Activated CD4-positive, CD25-positive, alpha-beta regulatory T cell (primary cell): ENCODE results near the gene LGSN.
"Not testable (repeated sequence)": the region's sequence is repeated elsewhere in the genome, so short reads cannot be mapped to it uniquely, and the experiment has no call there.

Source experiments
- DNase-seq, 4 experiments: peaks; one replicate each; lab custom pipeline; 2025; lab: John Stamatoyannopoulos, UW

The LGSN gene

DNA sequence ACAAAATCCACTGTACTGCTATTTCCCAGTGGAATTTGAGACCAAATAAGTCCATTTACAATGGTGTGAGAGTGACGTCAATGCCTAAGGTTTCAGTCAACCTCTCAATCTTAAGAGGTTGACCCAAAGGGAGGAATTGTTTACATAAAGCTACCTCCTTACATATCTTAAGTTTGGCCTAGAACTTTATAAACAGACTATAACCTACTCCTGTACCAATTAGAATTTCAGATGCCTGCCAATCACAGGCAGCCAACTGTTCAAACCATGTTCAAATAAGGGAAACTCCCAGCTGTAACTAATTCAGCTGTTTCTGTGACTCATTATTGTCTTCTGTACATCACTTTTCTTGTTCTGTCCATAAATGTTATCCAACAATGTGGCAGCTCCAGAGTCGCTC lies 14.5 kb downstream of the LGSN start:
- DNase-seq: no peak

DNA sequence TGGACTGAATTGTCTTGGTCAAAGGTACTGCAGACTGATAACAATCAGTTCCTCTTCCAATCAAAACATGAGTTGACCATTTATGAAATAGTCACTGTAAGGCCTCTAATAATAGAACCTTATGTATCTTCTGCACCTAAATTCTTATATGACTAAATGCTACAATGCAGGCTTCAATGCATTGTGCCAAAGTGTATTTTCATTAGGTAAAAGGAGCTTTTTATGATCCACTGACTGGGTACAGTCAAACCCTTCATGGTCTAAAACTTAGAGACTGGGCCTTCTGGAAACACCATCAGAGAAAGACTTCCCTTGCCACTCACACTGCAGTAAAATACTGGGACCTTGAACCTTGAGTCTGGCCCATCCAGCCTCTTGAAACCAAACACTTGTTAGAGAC lies 16.3 kb downstream of the LGSN start:
- DNase-seq: no peak

DNA sequence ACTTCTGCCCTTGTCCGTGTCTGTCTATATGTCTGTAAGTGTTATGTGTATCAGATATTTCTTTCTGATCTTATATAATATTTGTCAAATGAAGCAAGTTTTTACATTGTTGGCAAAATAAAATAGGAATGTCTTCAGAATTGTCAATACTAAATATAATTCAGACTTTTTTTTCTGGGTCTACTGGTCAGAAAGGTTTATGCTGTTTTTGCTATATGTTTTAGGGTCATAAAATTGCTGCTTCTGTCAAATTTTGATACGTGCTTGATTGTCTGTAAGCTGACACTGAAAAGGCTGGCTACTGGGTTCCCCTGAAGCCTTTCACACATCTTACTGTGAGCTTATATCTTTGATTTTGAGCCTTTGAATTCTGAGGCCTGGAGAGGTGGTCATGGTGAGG lies 20.1 kb downstream of the LGSN start:
- DNase-seq: no peak

DNA sequence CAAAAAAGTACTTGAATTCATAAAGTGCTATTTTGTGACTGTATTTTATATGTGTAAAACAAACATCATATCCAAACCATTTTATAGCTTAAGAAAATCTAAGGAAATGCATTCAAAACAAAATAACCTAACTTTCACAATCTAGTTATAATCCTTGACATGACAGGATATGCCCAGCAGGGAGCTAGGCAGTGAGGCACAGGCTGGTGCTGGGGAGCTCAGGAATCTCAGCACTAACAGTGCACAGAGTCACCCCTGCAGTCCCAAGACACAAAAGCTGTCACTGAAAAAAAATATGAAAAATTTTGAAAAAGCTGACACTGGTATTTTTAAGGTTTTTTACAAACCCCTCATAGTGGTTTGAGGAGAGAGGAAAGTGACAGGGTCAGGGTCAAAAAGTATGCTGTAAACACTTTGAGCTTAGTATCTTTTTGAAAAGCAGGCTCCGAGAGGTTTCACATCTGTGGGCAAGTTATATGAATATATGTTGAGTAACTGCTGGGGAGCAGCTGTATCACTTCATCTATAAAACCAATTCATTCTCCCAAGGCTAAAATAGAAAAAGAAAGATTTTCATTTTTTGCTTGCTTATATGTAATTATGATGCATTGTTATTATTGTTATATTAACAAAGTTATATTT lies 24.1 kb downstream of the LGSN start:
- DNase-seq: no peak

DNA sequence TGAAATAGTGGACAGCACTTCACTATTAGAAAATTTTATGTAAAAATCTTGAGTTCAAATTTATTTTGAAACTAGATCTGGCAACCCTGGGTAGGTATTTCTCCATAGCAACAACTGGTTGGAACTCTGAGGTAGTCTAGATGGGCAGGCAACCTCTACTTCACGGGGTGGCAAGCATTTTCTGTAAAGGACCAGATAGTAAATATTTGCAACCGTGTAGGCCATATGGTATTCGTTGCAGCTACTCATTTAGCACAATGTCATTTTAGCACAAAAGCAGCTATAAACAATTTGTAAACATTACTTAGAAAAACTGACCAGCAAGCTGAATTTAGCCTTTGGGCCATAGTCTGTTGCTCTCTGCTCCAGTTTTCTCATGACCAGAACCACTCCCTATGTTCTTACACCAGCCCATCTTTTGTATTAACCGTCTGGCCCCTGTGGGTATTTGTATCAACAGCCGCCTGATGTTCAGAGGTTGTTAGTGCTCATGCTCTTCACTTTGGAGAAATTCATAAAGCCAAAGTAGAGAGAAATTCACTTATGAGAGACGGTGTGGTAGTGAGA lies 29.2 kb downstream of the LGSN start:
- no peak for DNase-seq

DNA sequence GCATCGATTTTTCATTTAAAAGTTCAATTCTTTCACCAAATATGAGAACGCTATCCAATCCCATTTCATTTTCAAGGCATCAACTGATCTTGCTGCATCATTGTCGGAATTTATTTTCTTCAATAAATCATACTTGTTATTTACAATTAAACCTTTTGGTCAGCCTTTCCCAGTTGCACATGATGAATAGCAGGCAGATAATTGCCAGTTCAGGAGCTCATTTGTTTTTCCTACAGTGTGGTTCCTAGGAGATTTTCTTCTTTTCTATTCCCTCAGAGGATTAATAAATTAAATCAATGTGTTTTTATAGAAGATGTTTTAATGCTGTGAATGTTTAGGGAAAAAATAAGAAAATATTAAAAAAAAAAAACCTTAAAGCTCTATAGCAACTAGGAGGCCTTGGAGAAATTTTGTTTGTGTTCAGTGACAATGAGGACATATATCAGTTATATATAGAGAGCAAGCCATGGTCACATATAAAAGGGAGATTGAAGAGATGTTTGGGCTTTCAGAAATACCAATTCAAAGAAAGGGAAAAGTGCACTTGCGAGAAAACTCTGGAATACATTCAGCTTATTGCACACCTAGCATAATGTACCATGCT lies 30.4 kb downstream of the LGSN start:
- no peak for DNase-seq

DNA sequence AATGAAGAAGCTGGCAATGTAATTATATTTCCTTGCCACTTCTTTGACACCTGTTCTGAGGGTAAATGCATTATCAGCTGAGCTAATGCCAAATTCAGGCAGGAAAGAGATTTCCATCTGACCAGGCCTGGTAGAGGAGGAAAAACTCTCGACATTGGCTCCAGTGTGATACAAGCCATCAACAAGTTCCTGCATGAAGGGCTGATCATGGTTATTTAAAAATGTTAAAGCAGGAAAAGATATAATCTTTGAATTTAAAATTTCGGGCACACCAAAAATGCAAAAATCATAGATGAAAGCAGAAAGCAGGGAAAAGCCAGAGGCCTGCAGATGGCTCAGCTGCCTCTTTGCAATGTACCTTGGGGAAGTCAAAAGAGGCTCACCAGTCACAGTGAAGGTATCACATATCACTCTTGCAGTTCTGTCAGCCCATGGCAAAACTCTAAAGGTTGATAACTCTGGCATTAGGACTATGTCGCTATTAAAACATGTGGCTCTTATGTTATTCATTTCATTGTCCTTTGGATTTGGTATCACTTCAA lies 39.1 kb downstream of the LGSN start:
- no peak for DNase-seq

DNA sequence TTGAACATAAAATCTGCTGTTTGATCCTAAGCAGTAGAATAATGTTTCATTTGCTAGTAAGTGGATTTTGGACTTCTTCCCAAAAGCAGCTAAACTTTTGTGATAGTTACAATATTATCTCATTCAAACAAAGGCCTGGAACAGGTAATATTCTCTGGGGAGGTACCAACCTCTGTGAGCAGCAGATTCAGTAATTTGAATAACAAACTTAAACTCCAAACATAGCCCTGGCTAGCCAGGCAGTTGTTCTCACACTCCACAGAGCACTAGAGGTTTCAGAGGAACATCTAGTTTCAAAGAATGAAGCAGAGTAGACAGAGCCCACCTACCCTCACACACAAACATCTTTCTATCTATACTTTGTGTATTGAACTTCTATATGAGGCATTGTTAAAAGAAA lies 40.9 kb downstream of the LGSN start:
- no peak for DNase-seq

DNA sequence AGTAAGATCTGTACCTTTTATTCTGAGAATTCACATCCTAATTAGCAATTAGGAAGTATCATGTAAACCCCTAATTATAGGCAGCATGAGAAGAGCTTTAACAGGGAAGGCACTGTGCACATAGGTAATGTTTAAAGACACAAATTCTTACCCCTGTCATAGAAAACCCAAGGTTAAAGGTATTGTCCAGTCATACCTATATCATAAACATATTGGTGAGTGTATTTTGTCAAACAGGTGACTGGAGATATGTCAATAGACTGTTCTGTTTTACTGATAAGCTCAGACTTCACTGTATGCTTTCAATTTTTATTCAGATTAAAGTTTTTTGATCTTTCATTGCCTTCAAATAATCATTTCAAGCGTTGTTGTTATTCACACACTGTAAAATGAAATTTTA lies 43.8 kb downstream of the LGSN start:
- DNase-seq: no peak

DNA sequence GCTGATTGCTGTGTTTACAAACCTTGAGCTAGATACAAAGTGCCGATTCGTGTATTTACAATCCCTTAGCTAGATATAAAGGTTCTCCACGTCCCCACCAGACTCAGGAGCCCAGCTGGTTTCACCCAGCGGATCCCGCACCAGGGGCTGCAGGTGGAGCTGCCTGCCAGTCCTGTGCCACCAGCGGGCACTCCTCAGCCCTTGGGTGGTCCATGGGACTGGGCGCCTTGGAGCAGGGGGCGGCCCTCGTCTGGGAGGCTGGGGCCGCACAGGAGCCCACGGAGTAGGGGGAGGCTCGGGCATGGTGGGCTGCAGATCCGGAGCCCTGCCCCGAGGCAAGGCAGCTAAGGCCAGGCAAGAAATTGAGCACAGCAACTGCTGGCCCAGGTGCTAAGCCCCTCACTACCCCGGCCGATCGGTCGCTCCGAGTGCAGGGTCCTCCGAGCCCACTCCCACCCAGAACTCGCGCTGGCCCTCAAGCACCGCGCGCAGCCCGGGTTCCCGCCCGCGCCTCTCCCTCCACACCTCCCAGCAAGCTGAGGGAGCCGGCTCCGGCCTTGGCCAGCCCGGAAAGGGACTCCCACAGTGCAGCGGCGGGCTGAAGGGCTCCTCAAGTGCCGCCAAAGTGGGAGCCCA lies 44.9 kb downstream of the LGSN start:
- DNase-seq: not testable (repeated sequence)

DNA sequence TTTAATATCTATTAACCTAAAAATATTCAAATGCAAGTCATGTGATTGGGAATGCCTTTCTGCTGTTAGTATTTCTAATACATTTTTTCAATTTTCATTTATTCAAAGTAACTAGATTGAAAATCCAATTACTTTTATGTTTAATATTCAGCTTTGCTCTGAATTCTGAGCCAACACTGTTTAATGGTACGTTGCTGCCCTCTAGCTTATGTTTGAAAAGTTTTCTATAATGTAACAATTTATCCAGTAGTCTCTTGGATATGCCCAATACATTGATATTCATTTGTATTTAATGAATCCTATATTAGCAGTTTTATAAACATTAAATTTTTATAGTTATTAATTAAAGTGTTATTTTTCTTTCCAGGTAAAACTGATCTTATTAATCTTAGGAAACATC lies 47.4 kb downstream of the LGSN start:
- DNase-seq: no peak

DNA sequence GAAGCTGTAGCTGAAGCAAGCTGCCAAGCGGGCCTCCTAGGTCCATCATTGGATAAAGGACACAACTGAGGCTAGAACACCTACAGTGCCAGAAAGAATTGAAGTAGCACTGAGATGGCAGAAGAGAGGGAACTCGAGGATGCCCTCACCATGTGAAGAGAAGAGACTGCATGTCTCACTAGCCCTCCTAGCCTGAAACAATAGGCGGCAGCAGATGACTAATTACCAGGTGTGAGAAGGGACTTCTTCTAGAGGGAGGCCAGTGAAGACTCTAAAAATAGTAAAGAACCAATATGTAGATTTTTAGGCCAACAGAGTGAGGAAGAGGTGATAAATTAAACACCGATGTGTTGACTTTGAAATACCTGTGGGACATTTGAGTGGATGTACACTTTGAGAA lies 50.3 kb downstream of the LGSN start:
- no peak for DNase-seq

DNA sequence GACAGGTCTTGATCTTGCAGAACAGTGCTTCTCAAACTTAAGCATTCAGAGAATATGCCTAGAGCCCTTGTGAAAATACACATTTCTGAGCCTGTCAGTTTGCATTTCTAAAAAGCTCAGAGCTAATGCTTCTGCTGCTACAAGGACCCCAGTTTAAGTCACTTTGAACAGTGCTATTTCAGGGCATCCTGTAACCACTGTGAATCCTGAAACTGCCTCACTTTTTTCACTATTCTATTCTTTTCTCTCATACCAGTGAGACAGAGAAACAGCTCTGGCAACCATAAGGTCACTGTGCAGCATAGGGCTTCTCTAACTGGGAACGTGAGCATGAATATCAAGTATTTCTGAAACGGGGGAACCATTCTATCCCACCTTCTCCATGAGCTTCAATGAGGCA lies 51.2 kb downstream of the LGSN start:
- DNase-seq: no peak

DNA sequence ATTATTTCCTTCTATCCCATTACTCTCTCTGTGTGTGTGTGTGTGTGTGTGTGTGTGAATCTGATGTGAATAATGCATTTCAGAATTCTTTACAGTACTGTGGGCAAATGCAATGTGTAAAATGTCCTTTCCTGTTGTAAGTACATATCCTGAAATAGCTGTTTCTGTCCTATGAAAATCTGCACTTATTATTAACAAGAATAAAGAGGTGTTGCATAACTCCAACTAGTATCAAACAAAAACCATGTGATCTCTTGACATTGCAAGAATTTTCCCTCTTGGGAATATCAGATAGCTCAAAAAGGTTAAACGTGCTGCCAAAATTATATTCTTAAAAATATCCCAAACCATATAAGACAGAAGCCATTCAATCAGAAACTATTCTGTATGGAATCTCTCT lies 52.0 kb downstream of the LGSN start:
- no peak for DNase-seq

DNA sequence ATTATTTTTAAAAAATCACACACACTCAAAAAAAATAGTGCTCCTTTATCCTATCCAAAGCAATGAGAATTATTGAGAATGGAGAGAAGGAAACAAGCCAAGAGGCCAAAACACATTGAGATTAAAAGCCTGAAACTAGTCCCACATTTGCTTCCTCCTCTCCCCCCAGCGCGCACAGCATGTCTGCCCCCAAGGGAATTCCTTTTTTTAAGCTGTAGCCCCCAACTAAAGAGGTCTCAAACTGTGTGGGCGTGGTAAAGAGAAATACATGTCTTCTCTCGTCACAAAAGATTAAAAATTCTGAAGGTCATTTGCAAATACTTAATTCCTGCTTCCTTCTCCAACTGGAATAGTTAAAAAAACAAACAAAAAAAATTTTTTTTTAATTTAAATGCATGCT lies 52.7 kb downstream of the LGSN start:
- no peak for DNase-seq

DNA sequence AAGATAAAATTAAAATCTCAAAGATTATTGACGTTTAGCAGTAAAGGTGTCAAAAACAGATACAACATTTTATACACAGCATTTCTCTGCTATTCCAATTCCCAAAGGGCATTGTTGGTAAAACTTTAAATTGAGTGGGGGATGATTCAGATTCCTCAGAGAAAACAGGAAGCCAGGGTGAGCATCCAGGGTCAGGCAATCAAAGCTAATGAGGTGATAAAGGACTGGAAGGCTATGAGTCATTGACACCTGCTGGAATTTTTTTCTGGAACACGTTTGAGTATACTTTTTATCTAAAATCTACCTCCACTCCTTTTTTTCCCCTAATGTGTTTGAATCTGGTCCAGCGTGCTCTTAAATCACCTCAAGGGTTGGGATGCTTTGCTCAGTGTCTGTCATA lies 56.3 kb downstream of the LGSN start:
- no peak for DNase-seq

DNA sequence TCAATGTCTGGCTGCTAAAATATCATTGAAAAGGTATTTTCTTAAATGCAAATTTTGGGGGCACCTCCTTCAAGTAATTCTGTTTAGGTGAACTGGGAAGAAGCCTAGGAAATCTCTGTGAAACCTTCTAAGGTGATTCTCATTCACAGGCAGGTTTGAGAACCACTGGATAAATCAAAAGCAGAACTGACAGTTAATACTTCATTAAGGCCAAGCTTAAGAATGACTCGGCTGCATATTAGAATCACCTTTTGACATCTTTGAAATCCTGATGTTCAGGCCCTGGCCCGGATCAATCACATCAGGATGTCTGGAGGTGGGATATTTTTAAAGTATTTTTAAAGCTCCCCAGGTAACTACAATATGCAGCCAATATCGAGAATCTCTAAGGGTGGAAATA lies 58.0 kb downstream of the LGSN start:
- no peak for DNase-seq

DNA sequence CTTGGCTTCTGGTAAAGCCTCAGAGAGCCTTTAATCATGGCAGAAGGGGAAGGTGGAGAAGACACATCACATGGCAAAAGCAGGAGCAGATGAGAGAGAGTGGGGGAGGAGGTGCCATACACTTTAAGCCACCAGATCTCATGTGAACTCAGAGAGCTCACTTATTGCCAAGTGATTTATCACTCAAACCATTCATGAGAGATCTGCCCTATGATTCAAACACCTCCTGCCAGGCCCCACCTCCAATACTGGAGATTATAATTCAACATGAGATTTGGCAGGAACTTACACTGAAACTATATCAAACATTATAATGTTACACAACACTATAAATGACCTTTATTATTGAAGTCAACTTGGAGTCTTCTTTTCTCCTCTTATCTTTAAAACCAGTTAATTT lies 60.6 kb downstream of the LGSN start:
- DNase-seq: no peak

DNA sequence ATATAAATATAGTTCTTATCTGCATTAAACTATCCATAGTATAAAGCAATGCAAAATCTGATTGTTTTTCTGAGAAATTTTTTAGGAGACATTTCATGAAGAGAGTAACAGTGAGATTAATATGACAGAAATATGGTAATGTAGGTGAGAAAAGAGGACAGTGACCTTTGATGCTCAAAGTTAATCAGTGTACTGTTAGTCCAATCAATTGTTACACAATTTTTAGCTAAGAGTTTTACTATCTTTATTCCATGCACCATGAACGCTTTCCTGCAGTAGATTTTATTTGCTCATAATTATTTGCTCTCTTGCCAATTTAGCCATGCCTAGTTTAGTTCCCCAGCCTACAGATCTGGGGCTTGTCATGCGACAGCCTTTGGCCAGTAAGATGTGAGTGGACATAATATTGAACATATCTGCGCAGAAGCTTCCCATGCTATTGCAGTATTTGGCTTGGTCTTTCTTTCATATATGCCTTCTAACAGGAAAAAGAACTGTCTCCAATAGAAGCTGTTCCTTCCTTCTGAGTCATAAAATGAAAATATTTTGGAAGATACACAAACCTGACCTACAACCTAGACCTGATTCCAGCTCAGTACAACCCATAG lies 69.8 kb downstream of the LGSN start:
- no peak for DNase-seq

DNA sequence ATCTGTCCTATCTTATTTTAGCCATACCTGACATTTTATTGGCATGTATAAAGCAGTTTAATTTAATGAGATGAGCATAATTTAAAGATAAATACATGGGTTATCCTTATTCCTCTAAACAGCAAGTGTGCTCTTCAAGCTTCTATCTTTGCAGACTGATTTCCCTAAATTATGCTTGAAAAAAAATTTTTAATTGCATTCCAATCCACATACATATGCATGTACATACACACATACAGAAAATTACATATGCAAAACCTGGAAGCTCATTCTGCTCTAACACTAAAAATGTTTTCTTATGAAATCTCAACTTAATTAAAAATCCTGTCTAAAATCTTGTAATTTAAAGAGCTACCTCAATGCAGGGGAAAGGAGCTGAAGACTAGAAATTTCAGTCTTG lies 73.2 kb downstream of the LGSN start:
- no peak for DNase-seq

DNA sequence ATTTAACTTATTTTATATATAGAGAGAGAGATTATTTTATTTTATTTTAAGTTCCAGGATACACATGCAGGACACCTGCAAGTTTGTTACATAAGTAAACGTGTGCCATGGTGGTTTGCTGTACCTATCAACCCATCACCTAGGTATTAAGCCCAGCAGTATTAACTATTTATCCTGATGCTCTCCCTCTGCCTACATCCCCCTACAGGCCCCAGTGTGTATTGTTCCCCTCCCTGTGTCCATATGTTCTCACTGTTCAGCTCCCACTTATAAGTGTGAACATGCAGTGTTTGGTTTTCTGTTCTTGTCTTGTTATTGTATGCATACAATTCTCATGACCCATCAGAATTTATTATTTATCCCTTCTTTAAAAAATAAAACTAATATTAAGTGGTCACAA lies 73.9 kb downstream of the LGSN start:
- DNase-seq: no peak

DNA sequence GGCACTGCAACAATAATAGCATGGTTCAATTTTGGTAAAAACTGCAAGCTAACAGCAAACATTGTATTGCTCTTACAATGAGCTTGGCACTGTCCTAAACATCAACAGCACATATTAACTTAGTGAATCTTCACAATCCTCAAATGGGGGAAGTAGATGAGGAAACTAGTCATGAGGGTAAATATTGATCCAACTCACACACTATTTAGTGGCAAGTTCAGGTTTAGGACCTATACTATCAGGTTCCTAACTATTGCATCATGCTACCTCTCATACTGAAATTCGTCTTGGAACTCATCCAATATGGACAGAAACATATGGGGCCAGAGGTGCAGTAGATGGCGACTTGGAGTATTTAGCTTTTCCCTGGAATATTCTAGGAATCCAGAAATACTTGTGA lies 74.4 kb downstream of the LGSN start:
- DNase-seq: no peak

DNA sequence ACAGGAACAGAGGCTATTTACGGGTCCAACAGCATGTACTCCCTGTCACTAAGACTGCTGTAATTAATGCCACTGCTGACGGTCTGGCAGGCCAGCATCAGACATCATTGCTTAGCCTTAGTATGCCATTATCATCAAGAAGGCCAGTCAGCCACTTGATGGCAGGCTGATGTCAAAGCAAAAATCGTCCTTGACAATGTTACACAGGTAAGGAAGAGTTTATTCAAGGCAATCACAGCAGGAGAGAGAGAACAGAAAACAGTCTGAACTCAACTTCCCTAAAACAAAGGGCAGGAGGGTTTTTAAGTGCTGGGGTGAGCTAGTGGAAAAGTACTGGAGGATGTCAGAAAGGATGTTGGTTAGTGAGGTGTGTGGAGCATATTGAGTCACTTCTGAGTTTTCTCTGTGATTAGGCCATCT lies 83.4 kb downstream of the LGSN start:
- no peak for DNase-seq
